PC-9 (cell line): ENCODE data around the gene XPC.

Experiments used
- EZH2 ChIP-seq: fragments of 200-600 bp; sonication (generic); IDR thresholded peaks from 2 replicates; pipeline ENCODE4 v1.8.0; 2017; ENCODE audit warnings: antibody characterized with exemption, low read depth
- TF ChIP-seq, protein P1 (sequence below): fragments of 200-600 bp; sonication (generic); conservative IDR thresholded peaks from 2 replicates; pipeline ENCODE4 v1.6.1; 2017; ENCODE audit warnings: mixed run types, antibody characterized with exemption, mild to moderate bottlenecking, moderate library complexity

DNA sequence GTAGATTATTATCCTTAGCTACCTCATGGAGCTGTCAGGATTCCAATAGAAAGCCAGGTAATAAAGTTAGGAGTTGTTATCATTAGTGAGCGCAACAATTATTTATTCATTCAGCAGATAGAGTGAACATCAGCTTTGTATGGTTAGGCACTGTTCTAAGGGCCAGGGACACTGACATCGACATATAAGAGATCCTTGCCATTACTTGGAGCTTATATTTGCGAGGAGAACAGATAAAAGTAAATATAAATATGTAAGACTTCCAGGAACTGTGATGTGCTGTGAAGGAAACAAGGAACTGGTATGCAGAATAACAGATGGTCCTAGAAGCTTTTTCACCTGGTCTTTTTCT, 689 bp upstream of the XPC start:
- TF ChIP-seq, protein P1, sequence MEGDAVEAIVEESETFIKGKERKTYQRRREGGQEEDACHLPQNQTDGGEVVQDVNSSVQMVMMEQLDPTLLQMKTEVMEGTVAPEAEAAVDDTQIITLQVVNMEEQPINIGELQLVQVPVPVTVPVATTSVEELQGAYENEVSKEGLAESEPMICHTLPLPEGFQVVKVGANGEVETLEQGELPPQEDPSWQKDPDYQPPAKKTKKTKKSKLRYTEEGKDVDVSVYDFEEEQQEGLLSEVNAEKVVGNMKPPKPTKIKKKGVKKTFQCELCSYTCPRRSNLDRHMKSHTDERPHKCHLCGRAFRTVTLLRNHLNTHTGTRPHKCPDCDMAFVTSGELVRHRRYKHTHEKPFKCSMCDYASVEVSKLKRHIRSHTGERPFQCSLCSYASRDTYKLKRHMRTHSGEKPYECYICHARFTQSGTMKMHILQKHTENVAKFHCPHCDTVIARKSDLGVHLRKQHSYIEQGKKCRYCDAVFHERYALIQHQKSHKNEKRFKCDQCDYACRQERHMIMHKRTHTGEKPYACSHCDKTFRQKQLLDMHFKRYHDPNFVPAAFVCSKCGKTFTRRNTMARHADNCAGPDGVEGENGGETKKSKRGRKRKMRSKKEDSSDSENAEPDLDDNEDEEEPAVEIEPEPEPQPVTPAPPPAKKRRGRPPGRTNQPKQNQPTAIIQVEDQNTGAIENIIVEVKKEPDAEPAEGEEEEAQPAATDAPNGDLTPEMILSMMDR, result no peak
- no peak for TF ChIP-seq EZH2
